Measurements from ENCODE around the gene NDUFS4.
"Not testable (repeated sequence)": the region's sequence is repeated elsewhere in the genome, so short reads cannot be mapped to it uniquely, and the experiment has no call there.

The NDUFS4 gene

DNA sequence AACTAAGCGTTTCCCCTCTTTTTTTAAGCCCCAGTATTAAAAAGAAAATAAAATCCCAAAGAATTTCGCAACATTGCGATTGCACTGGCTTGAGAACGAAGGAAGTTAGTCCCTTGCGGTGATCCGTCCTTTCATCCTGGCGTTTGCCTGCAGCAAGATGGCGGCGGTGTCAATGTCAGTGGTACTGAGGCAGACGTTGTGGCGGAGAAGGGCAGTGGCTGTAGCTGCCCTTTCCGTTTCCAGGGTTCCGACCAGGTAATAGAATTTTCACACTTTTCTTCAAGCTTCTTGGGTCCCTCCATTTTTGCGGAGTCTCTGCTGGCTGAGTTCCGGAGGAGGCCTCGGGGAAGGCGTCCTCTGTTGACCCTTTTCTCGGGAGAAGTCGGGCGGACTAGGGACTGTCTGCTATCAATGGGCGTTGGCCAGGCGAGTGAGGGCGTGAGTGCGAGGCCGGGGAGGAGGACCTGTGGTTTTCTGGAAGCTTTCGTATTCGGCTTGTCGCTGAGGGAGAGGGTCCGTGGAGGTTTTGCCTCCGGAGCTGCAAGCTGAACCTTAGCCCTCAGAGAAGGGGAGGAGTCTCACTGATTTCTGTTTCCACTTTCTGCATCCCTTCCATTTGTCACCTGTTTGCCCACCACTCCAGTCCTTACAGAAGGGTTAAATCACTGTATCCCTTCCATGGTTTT is at the start of gene NDUFS4:
TSS of gene NDUFS4 (plus strand) at position 134 of the 686 bp plus-strand sequence. CDS start at position 158, 24 bp downstream.
- peak; percentile 82 for DNase-seq (ENCODE audit: low read depth)

DNA sequence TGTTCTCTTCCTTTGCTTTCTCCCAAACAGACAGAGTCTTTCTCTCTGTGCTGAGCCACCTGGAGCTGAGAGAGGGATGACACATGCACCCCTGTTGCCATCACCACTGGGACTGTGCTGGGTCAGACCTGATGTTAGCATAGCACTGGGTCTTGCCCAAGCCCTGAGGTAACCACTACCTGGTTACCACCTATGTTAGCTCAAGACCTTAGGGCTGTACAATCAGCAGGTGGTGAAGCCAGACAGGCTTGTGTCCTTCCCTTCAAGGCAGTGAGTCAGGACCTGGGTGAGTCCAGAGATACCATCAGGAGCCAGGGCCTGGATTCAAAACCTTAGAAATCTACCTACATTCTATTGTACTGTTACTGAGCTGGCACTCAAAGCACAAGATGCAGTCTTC is 47.9 kb upstream of the NDUFS4 start:
- DNase-seq (ENCODE audit: low read depth): no peak

DNA sequence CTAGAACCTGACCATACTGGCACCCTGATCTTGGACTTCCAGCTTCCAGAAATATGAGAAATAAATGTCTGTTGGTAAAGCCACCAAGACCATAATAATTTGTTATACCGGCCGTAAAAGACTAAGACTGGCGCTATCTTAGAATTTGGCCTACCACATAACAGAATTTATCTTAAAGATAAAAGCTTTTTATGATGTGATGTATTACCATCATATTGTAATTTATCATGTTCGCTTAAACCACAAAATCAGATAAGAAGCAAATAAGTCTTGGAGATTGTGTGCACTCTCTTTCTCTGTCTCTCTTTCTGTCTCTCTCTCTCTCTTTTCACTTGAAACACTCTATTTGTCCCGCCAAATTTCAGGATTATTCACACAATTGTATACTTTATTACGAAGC is 44.5 kb upstream of the NDUFS4 start:
- no peak for DNase-seq (ENCODE audit: low read depth)

DNA sequence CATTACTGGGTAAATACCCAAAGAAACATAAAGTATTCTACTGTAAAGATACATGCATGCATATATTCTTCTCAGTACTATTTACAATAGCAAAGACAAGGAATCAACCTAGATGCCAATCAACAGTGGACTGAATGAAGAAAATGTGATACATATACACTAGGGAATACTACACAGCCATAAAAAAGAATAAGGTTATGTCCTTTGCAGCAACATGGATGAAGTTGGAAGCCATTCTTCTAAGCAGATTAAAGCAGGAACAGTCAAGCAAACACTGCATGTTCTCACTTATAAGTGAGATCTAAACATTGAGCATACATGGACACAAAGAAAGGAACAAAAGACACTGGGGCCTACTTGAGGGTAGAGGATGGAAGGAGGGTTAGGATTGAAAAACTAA is 39.6 kb upstream of the NDUFS4 start:
- no peak for DNase-seq (ENCODE audit: low read depth)

DNA sequence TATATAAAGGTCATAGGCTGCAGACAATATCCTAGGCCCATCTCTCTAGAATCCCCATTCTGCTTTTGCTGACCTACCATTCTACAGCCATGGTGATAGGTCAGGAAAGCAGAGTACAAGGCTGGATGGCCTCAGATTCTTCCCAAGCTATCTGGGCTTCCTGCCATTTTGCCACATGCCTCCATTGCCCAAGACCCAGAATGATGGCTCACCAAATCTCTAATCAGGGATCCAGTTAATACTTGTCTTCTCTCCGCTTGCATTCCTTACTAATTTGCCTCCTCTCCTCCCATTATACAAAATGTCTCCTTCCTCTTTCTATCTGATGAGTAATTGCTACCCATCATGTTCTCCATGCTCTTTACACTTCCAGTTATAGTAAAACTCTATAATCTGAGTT is 22.7 kb upstream of the NDUFS4 start:
- peak; percentile 7 for DNase-seq (ENCODE audit: low read depth)

DNA sequence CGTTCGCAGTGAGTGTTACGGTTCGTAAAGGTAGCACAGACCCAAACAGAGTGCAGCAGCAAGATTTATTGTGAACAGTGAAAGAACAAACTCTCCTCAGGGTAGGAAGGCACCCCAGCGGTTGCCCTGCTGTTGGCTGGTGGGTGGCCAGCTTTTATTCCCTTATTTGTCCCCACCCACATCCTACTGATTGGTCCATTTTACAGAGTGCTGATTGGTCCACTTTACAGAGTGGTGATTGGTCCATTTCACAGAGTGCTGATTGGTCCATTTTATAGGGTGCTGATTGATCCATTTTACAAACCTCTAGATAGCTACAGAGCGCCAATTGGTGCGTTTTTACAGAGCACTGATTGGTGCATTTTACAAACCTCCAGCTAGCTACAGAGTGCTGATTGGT is 19.7 kb upstream of the NDUFS4 start:
- DNase-seq (ENCODE audit: low read depth): not testable (repeated sequence)

DNA sequence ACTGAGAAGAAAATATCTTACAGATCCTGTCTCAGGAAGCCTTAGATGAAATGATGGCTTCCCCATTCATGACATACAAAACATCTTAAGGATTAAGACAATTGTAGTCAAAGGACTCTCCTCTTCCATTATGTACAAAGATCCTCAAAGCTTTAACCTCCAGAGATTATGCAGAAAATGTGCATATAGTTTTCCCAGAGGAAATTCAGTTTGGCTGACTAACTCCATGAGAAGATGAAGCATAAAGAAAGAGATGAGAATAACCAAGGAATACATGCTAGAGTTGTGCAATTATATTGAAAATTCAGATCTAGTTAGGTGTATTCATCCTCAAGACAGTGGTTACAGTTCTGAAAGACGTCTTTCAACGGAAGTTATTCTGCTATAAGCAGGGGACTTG is 18.6 kb upstream of the NDUFS4 start:
- DNase-seq (ENCODE audit: low read depth): no peak

DNA sequence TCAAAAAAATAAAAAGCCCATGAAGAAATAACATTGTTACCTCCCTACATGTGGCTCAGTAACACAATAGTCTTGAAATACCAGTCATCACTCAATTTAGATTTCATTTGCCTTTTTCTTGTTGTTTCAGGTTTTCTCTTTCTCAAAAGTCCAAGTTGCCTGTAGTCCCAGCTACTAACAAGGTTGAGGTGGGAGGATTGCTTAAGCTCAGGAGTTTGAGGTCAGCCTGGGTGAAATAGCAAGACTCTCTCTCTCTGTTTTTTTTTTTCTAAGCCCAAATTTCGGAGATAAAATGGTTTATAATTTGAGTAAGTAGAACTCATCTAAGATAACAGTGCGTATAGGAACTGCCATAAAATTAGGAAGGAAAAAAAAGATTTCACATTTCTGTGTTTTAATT is 17.5 kb upstream of the NDUFS4 start:
- DNase-seq (ENCODE audit: low read depth): no peak

DNA sequence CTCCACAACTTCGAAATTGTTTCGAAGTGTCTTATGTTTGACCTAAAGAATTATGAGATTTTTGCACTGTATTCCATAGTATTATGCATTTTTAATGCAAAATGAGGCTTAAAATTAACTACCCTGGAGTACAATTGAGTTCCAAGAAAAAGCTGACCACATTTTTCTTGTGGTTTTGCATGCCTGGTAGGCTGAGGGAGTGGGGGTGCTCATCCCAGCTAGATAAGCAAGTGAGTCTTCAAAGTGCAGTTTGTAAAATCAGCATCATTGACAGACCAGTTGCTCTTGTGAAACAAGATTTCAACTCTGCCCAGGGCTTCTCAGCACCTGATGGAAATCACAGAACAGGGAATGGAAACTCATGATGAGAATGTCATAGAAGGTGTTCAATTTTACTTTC is 17.0 kb upstream of the NDUFS4 start:
- DNase-seq (ENCODE audit: low read depth): no peak

DNA sequence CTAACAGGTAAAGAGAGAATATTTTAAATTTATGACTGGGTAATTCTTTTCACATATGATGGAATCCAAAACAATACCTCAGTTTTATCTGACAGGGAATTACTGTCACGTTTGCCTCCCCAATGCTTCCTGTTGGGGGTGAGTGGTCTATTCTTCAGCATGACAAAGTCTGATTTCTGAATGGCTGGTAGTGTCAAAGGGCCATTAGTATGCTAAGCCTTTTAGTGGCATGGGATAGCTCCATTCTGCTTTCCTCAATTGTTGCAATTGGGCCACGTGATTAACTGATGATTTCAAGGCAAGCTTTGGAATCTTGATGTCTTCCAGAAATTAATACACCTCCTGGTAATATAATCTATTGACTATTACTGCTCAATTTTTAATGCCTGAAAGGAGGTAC is 14.7 kb upstream of the NDUFS4 start:
- DNase-seq (ENCODE audit: low read depth): no peak

DNA sequence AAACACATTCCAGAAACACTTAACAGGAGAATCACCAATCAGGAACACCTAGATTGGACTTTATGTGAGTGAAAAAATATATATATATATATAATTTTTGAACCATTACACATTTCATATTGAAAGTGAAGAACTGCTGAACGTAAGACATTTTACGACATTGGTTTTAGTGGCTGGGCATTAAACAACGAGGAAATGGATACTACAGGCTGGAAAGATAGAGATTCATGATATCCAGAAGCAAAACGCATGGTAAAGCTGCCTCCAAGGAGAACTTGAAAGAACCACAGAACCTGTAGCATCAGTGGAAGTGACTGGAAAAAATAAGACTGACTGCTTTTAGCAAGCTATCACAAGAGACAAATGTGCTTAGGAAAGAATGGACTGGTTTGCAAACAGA is 13.2 kb upstream of the NDUFS4 start:
- no peak for DNase-seq (ENCODE audit: low read depth)

DNA sequence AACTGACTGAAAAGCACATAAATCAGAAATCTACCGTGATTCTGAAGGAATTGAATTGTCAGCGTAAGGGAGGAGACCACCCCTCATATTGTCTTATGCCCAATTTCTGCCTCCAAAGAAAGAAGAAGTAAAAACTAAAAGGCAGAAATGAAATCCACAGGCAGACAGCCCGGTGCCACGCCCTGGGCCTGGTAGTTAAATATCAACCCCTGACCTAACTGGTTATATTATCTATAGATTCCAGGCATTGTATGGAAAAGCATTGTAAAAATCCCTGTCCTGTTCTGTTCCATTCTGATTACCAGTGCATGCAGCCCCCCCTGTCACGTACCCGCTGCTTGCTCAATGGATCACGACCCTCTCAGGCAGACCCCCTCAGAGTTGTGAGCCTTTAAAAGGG is 11.9 kb upstream of the NDUFS4 start:
- DNase-seq (ENCODE audit: low read depth): not testable (repeated sequence)

DNA sequence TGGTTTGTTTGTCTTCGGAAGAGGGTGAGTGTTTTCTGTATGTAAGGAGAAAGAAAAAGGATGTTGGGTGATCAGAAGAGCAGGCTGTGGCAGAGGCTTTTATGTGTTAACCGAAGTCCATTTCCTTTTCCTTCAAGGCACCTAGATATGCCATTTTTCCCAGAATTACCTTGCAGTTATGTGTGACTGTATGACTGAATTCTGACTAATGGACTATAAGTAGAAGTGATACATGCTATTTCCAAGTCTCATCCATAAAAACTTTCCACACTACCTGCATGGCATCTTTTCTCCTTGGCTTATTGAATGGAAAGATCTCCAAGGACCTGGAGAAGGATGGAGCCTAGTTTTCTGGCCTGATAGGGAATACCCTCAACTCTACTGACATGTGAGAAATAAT is 10.6 kb upstream of the NDUFS4 start:
- no peak for DNase-seq (ENCODE audit: low read depth)

DNA sequence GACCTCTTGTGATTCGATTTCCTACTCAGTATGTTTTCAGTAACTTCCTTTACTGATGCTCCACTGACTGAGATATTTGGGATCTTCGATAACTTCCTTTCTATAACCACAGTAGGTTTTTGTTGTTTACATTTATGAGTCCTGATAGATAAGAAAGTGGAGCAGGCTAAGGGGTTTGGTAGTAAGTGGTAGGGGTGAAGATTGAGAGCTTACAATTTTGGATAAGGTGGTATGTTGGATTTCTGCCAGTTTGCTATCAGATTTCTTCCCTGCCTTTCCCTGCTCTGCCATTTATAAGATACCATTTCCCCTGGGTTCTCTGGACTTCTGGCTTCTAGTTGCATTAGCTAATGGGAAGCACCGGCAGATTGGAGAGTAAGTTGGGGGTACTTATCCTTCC is 7.9 kb upstream of the NDUFS4 start:
- DNase-seq (ENCODE audit: low read depth): no peak

DNA sequence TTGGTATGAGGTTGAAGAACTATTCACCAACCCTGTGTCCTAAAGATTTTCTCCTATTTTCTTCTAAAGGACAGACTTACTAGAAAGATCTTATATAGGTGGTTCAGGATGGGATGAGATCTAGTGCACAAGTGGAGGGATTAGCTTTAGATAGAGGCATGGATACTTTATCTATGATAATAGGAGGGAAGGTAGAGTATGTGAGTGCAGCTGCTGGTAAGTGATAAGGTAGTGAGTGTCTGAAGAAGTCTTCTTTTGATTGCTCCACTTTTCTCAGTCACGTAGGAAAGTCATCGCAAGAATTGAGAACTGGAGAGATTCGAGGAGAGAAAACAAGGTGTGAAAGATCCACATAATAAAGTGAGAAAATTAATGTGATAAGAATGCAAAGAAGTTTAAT is 6.0 kb upstream of the NDUFS4 start:
- no peak for DNase-seq (ENCODE audit: low read depth)

DNA sequence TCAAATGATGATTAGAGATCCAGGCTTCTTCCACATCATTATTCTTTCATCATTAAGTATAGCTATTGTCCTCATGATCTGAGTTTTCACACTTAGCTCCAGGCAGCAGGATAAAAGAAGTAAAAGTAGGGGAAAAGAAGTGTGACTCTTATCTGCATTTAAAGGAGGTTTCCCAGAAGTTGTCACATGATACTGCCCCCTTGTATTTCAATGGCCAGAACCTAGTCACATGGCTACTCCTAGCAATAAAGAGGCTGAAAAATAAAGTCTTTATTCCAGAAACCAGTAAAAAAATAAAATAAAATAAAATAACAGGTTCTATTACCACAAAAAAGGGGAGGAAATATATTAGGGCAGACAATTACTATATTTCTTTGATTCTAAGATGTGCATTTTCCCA is 5.3 kb upstream of the NDUFS4 start:
- DNase-seq (ENCODE audit: low read depth): no peak

DNA sequence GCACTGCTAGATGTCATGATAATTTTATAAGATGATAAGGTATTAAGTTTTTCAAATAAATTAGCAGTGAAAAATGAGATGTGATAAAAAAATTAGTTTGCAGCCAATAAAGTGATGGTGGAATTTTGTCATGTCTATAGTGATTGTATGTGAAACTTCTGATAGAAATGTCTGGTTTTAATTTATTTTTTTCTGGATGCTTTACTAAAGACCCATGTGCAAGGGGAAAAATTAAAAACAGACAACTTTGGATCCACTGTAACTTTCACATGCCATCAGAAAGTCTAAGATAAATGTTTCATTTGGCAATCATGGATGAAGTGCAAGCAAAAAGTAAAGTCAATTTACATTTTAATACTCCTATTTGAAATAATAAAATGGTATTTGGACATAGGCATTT is 4.4 kb upstream of the NDUFS4 start:
- no peak for DNase-seq (ENCODE audit: low read depth)

DNA sequence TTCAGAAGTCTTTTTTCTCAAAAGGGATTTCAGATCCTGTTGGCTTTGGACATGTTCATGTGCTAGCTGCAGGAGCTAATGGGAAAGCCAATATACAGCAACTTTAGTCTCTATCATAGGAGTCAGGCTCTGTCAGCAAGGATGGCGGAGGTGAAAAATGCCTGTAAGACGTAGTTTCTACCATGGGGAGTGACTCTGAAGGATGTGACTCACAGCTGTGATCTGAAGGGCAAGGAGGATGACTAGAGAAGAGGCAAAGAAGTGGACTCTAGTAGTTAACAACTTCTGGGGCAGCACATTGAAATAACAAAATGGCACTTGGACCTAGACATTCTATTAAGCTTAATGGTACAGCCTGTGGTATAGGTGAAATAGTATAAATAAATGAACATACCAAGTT is 3.1 kb upstream of the NDUFS4 start:
- no peak for DNase-seq (ENCODE audit: low read depth)

DNA sequence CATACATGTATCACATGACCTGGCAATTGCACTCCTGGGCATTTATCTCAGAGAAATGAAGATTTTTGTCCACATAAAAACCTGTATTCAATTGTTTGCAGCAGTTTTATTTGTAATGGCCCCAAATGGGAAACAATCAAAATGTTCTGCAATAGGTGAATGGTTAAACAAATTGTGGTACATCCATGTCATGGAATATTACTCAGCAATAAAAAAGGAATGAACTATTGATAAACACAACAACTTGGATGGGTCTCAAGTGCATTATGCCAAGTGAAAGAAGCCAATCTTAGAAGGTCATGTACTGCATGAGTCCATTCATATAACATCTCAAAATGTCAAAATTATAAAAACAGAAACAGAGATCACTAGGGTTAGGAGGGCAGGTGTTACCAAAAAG is 1.5 kb upstream of the NDUFS4 start:
- DNase-seq (ENCODE audit: low read depth): no peak

DNA sequence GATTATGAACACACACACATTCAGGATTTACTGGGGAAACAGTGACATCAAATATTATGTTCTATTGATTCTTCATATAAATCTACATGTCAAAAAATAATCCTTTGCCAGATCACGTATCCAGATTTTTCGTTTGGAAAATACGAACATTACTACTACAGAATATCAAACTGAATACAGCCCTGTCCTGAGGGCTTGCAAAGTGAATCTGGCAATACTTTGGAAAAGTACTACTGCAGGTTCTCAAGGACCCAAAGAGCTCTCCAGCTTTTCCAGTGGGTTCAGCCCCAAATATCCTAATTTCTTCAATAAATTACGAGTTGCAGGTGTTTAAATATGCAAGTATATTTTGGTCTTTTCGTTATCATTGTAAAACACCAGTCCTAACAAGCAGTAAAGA is 411 bp upstream of the NDUFS4 start:
- no peak for DNase-seq (ENCODE audit: low read depth)

DNA sequence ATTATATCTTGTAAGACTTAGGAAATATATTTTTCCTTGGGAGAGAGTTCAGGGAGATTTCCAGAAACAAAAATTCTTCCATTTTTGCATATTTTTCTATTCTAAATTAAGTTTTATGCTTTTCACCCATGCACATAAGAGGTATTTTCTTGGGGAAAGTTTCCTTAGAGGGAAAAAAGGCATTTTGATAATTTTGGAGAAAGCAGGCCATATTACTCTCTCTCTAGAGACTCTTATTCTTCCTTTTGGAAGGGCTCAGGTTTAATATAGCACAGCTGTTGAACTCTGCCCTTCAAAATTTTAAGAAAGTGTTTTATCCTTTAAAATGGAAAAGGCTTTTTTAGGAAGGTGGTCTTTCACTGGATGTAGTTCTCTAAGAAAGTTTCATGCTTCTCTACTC is 8.0 kb downstream of the NDUFS4 start:
- DNase-seq (ENCODE audit: low read depth): no peak

DNA sequence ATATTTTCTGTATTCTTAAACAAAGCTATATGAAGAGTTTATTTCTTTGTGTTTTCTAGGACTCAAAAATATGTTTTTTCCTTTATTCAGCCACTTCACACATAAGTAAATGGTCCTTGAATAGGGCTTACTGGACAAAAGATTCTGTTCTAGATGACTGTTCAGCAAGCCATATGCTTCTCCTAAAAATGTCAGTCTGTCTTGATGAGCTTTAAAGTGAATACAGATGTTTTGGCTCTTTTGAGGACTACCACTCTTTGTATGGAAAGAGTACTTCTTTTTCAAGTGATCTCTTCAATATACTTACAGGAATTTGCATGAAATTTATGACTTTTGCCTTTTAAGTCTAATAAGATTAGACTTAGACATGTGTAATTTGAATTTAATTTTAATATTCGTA is 8.4 kb downstream of the NDUFS4 start:
- peak; percentile 10 for DNase-seq (ENCODE audit: low read depth)

DNA sequence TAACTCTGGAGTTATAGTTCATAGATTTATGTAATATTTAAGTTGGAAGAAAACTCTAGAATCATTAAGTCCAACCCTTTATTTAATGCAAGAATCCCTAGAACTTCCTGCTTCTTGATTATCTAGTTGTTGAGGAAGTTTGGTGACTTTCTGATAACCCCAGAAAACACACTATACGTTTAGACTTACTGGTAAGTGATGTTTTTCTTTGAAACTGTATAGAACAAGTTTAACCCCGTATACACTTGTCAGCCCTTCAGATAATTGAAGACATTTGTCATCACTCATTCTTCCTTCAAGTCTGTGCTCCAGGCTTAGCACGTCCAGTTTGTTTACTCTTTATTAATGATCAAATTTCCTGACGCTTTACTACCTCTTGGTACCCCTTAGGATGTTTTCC is 9.0 kb downstream of the NDUFS4 start:
- no peak for DNase-seq (ENCODE audit: low read depth)

DNA sequence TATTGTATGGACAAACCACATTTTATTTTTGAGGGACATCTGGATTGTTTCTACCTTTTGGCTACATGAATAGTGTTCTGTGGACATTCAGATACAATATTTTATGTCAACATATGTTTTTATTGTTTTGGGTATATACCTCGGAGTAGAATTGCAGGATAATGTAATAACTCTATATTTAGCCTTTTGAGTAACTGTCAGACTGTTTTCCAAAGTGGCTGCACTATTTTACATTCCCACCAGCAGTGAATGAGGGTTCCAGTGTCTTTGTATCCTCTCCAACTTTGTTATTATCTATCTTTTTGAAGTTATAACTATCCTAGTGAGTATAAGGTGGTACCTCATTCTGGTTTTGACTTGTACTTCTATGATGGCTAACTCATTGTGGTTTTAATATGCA is 11.0 kb downstream of the NDUFS4 start:
- no peak for DNase-seq (ENCODE audit: low read depth)

DNA sequence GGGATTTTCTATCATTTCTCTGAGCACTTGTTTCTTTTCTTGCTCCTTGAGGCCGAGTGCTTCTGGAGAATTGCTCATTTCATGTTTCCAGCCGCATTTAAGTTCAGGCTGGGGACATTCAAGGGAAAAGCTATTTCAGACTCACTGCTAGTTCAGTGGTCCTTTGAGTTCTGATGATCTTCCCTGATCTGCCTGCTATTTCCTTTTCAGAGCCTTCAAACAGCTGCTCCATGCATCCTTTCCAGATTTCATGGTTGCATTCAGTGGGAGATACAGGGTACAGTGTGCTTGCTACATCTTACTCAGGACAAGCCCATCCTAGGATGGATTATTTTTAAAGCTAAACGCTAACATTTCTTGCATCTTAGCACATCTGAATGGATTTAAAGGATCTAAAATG is 14.7 kb downstream of the NDUFS4 start:
- DNase-seq (ENCODE audit: low read depth): no peak
